ENCODE data around the gene CNRIP1.

DNA sequence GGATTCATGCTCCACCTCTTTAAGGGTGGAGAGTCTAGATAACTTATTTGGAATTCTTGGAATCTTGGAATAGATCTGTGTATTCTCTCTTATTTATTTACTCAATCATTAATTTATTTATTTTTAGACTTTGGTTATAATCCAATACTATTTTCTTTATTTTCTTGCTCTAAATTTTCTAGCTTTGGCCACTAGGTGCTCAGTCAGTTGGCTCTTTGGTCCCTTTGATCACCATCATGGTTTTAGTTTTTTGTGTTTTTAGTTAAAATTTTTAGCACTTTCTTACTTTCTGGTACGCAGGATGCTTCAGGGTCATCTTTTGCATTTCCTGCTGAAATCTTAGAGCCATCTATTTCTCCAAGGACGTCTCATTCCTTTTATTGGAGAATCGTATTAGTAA, 40.1 kb upstream of the CNRIP1 start:
- TF ChIP-seq CTCF (IDR thresholded peaks at IDR 0.05; ENCODE audit: insufficient read depth, low read depth, low read length) (no peak), EZH2 (IDR thresholded peaks at IDR 0.05; ENCODE audit: insufficient read depth, low read length) (no peak)
